ENCODE data around the gene TMEM245. TPM values are rescaled to one million over a fixed set of nuclear protein-coding genes. Genes with fewer than 3 reads are reported as not detected.

TMEM245 gene
- total and polyA plus RNA-seq, 2 donors (not counting 3 experiments of a cell fraction or from before 2014, with no cell fraction given): 44.2 to 48.0 TPM

DNA sequence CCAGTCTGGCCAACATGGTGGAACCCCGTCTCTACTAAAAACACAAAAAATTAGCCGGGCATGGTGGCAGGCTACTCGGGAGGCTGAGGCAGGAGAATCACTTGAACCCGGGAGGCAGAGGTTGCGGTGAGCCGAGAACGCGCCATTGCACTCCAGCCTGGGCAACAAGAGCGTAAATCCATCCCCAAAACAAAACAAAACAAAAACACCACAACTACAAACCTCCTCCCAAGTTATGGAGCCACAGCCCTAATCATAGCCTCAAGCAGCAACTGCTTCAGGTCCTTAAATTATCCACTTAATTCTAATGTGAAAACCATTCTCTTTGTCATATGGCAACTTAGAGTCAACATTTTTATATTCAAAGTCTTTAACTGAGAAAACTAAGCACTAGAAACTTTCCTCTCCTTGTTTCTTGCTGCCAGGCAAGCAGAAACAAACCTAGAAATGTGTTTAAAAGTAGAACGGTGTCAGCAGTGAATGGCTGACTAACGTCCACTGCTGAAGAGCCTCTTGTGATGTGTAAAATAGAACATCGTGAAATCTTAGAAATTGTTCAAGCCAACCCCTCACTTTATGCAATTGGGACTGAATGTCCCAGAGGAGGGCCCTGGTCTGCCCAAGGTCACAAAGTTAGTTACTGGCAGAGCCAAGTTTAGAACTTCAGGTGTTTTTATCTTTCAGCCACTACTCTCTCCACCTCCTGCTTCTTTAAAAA lies 5.7 kb downstream of the TMEM245 start:
- intact Hi-C loops (cut with micrococcal nuclease): loop anchor here (5.0 to 10.0 kb wide), 3 partner anchors 122 to 1629 kb away; partner anchors contain the start of genes ABITRAM, ELP1 and KLF4
- Histone ChIP-seq H3K9ac (replicated peaks; ENCODE audit: extremely low read depth, insufficient read depth, low read length) (no peak overlapping the region), H3K4me1 (ENCODE audit: control insufficient read depth, extremely low read depth, insufficient read depth, low read length) (peaks cover 42% of the 10 kb centered on the region), H3K79me2 (ENCODE audit: control insufficient read depth, insufficient read depth, low read length) (peaks cover 90% of the 10 kb centered on the region), H3K4me3 (replicated peaks in 1 of 3; ENCODE audit: insufficient read depth in 1 of 3, low read depth in 1 of 3, low read length in 3 of 3) (no peak overlapping the region), H3K4me2 (ENCODE audit: insufficient read depth, low read length) (no peak overlapping the region), H3K36me3 (ENCODE audit: control insufficient read depth in 2 of 2, extremely low read depth in 1 of 2, insufficient read depth in 2 of 2, low read length in 2 of 2) (no peaks in the 10 kb centered on the region), H4K20me1 (replicated peaks; ENCODE audit: control insufficient read depth, extremely low read depth, insufficient read depth, low read length) (no peaks in the 10 kb centered on the region), H3K27me3 (ENCODE audit: control insufficient read depth in 2 of 2, insufficient read depth in 2 of 2, low read length in 2 of 2) (no peaks in the 10 kb centered on the region), H2AFZ (ENCODE audit: low read depth, low read length) (no peak overlapping the region), H3K27ac (ENCODE audit: insufficient read depth, low read depth, low read length) (no peak overlapping the region), H3K9me1 (replicated peaks; ENCODE audit: control insufficient read depth, extremely low read depth, insufficient read depth, low read length) (no peaks in the 10 kb centered on the region), H3K9me3 (replicated peaks; ENCODE audit: control insufficient read depth, insufficient read depth, low read length) (no peaks in the 10 kb centered on the region)
- no peak for DNase-seq (ENCODE audit: low read depth, low spot score)
- dilution Hi-C loops (cut with MboI; ENCODE audit: extremely low pct_ligation_motif_present, low sequenced_read_pairs): no loop called here
- ChIA-PET CTCF (no interaction called here), POLR2A (no interaction called here)
- no peak for FAIRE-seq
- no TSS peak for BruUV-seq (replicated peaks)
- TF ChIP-seq JUN (IDR thresholded peaks at IDR 0.05; ENCODE audit: borderline replicate concordance, insufficient read depth, insufficient read length, low read depth) (no peak), POLR2AphosphoS5 (IDR thresholded peaks at IDR 0.05; ENCODE audit: insufficient read depth, low read depth, low read length) (no peak), FOS (IDR thresholded peaks at IDR 0.05; ENCODE audit: borderline replicate concordance, insufficient read depth, low read length) (no peak), POLR2A (IDR thresholded peaks at IDR 0.05; ENCODE audit: low read depth, low read length) (no peak), EZH2 (IDR thresholded peaks at IDR 0.05; ENCODE audit: borderline replicate concordance, low read depth, low read length, severe bottlenecking) (no peak), GATA2 (IDR thresholded peaks at IDR 0.05; ENCODE audit: insufficient read depth, insufficient read length, low read depth, low read length) (no peak), MYC (IDR thresholded peaks at IDR 0.05; ENCODE audit: low read depth, low read length) (no peak)
- TF ChIP-seq, protein P1, sequence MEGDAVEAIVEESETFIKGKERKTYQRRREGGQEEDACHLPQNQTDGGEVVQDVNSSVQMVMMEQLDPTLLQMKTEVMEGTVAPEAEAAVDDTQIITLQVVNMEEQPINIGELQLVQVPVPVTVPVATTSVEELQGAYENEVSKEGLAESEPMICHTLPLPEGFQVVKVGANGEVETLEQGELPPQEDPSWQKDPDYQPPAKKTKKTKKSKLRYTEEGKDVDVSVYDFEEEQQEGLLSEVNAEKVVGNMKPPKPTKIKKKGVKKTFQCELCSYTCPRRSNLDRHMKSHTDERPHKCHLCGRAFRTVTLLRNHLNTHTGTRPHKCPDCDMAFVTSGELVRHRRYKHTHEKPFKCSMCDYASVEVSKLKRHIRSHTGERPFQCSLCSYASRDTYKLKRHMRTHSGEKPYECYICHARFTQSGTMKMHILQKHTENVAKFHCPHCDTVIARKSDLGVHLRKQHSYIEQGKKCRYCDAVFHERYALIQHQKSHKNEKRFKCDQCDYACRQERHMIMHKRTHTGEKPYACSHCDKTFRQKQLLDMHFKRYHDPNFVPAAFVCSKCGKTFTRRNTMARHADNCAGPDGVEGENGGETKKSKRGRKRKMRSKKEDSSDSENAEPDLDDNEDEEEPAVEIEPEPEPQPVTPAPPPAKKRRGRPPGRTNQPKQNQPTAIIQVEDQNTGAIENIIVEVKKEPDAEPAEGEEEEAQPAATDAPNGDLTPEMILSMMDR (IDR thresholded peaks at IDR 0.05; ENCODE audit: extremely low read depth in 1 of 2, insufficient read depth in 1 of 2, low read depth in 1 of 2, low read length in 2 of 2): no peak
- TF ChIP-seq, protein P2, sequence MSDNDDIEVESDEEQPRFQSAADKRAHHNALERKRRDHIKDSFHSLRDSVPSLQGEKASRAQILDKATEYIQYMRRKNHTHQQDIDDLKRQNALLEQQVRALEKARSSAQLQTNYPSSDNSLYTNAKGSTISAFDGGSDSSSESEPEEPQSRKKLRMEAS (IDR thresholded peaks at IDR 0.05; ENCODE audit: insufficient read depth, insufficient read length): no peak
